HG03571 (cell line): ENCODE measurements around the gene LUC7L3.
"Not testable (repeated sequence)": the region's sequence is repeated elsewhere in the genome, so short reads cannot be mapped to it uniquely, and the experiment has no call there.

Experiments used
- ATAC-seq: cut with Tn5 transposase; IDR thresholded peaks from one replicate; pipeline ENCODE4 v1.9.1; 2021; ENCODE audit not compliant: unreplicated experiment

Gene LUC7L3

DNA sequence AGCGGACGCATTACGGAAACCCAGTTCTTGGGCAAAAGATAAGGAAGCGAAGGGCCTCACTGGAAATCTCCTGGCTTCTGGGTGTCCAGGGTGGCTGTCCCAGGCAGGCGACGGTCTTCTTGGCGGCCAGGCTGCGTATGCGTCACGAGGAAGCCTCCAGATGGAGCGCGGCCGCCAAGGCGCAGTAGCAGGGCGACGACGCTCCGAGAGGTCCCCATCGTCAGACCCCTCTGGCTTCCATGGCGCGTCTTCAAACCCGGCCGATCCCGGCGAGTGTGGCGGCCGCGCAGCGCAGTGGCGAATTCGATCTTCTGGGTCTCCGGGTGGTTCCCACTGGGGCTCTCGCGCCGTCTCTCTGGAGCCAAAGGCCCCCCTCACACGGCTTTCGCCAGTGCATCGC is 61.8 kb downstream of the LUC7L3 start:
- ATAC-seq: no peak

DNA sequence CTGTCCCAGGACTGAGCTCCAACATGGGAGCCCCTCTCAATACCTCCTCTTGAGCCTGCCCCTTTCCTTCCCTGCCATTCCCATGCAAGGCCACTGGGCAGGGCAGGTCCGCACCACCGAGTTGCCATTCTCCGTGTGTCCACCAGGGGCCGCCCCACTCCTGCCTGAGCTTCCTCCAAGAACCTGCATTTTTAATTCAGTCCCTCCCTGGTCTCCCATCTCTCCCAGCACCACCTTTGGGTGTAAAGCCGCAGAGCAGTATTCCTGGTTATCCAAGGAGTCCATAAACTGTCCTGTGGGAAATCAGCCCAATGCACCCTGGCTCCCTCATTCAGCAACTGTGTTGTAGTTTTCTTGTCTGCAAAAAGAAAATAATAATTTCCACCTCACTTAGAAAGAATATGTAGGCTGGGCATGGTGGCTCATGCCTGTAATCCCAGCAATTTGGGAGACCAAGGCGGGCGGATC is 63.8 kb downstream of the LUC7L3 start:
- ATAC-seq: no peak

DNA sequence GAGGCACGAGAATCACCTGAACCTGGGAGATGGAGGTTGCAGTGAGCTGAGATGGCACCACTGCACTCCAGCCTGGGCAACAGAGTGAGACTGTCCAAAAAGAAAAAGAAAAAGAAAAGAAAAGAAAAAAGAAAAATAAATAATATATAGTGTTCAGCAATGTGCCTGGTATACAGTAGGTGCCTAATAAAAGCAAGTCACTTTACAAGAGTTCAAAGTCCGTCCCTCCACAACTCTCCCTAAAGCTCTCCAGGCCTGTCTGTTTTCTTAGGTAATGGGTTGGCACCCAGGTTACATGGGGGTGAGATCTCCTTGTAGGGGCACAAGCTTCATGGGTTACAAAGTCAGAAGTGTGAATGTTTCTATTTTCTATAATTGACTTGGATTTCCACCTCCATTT is 64.5 kb downstream of the LUC7L3 start:
- no peak for ATAC-seq

DNA sequence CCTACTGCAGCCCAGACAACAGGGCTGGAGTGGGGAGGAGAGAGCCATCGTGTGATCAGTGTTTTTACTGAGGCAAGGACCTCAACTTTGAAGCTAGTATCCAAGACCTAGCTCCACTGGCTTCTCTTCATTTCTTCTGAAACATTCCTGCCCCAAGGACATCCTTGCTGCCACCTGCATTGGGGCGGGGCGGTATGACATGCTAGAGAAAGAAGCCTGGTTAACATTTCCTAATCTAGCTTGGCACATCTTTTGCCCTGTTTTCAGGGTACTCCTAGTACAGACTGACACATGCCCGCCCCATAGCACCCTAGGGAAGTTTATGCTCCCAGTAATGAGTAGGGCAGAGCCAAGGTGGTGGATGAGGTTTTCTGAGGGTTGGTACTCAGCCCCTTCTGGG is 65.7 kb downstream of the LUC7L3 start:
- ATAC-seq: no peak

DNA sequence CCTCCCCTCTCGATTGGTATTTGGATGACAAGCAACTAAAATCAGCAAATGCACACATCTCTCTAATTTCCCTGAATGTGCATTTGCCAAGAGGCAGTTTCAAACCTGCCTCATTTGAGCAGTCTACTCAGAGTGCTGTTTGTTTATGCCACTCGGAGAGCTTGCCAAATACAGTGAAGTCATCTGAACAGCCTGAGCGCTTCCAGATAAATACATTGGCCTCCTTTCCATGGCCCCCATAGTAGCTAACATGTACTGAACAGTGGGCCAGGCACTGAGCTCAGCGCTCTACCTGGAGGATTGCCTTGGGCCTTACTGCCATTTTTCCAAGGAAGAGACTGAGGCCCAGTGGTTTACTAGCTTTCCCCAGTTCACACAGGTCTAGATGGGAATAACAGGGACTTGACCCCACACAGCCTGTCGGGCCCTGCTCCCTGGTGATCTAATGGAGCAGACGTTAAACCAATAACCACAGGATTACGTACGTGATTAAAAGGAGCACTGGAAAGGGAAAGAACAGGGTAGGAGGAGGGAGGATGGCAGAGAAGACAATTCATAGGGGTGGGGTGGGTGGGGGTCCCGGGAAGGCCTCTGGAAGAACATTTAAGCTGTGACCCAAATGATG is 66.7 kb downstream of the LUC7L3 start:
- no peak for ATAC-seq

DNA sequence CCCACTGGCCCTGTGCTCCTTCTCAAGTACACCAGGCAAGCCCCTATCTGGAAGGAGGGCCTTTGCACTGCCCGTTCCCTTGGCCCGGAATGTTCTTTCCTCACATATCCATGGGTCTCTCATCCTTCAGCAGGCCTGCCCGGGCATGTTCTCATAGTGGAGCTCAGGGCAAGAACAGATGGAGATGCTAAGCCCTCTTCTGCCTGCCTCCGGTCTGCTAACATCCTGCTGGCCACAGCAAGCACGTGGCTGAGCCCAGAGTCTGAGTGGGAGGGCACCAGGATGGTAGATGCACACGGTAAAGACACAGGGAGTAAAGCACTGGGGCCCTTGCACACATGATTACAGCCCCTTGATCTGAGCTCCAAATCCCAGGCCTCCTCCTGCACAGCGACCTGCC is 67.7 kb downstream of the LUC7L3 start:
- no peak for ATAC-seq

DNA sequence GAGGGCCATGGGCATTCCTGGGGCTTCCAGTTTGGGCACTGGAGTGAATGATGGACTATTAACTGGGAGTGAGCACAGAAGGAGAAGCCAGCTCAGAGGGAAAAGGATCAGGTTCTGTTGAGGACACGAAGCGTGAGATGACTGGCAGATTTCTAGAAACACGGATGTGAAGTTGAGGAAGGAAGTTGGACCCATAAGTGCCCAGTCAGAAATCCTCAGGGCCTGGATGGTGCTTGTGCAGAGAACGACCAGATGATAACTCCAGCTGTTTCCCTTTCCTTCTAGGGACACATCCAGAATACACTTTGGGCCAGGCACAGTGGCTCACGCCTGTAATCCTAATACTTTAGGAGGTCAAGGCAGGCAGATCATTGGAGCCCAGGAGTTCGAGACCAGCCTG is 71.2 kb downstream of the LUC7L3 start:
- no peak for ATAC-seq

DNA sequence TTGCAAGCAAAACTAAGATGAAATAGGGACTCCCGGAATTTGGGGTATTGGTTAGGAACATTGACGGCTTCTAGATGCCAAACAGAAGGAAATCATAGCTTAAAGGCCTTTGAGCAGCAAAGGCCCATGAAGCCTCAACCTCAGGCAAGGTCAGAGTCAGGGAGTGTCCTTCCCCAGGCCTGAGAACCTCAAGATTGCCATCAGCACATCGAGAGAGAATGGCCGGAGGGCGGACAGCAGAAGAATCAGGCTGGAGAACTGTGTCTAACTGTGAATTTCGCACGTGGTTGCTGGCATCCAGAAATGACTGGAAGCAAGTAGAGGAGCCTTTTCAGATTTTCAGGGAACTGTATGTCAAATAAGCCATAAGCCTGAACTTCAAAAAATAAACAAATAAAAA is 72.7 kb downstream of the LUC7L3 start:
- ATAC-seq: no peak

DNA sequence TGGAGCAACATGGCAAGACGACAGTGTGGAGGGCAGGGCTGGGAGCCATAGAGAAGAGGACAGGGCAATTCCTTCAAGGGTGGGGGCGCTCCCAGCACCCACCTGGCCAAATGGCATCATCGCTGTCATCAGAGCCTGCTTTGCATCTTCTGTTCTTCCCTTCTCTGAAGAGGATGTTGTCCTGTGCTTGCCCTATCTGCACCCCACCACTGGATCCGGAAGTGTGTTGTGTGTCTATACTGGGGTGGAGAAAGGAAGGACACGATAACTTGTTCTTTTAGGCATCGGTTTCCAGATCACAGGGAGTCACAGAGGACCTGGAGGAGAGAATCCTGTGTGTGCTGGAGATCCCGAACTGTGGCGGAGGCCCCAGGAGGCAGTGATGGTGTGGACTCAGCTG is 73.6 kb downstream of the LUC7L3 start:
- ATAC-seq: no peak

DNA sequence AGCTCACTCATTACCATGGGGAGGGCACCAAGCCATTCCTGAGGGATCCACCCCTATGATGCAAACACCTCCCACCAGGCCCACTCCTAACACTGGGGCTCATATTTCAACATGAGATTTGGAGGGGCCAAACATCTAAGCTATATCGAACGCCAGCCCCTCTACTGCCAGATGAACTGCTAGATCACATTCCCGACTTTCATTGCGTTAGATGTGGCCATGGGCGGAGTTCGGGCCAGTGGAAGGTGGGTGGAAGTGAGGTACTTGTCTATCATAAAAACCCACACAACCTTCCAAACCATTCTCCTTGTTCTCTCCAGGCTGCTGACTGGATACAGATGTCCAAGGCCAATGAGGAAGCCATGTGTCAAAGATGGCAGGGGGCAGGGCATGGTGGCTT is 75.0 kb downstream of the LUC7L3 start:
- no peak for ATAC-seq

DNA sequence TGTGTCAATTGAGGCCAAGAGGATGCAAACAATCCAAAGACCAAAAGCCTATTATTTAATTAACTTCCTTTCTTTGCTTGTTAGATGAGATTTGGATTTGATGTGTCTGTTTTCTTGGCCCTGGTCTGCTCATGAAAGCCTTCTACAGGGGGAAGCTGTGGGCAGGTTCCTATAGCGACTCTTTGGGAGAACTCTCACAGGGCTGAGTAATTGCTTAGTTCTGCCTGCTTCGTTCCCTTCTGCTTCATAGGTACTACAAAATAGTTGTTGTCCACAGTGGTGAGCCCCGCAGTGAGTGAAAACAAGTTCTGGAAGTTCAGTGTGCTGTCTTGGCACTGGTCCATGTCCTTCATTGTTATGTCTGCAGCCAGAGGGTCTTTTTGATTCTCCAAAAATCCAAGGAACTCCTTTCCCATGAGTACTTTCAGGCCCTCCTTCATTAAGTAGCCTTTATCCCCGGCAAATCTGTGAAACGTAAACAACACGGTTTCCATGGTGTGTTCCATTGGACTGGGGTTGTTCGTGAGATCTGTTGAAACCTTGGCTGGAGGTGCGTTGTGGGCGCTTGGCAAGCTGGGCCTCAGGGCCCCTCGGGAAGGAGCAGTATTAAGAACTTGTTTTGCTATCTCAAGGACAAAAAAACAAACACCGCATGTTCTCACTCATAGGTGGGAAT is 77.9 kb downstream of the LUC7L3 start:
- ATAC-seq: no peak

DNA sequence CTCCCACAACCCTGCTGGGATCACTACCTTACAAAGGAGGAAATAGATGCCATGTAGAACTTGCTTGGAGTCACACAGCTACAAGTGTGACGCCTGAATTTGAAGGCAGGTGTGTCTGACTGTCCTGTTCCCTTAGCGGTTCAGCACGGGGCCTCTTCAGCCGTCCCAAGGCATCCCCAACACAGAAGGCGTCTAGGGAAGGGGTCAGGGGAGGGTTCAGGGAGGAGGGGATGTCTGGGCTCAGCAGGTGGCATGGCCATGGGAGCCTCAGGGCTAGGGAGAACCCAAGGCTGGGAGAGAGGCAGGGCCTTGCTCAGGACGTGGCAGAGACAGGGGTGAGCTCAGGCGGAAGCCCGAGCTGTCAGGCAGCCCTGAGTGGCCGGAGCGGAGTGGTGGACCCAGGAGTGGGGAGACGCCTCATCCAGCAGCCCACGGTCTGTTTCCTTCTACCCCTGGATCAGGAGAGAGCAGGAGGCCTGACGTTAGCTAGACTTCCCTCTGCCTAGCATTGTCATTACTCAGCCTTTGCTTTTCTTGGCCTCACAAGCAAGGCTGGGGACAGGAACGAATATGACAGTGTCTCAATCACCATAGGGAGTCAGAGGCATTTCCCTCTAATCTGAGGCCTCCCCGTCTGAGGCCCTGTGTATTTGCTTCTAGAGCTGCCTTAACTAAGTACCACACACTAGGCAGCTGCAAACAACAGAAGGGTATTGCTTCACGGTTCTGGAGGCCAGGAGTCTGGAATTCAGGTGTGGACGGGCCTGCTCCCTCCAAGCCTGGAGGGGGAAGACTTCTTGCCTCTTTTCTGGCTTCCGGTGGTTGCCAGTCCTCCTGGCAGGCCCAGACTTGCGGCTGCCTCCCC is 79.3 kb downstream of the LUC7L3 start:
- ATAC-seq: no peak

DNA sequence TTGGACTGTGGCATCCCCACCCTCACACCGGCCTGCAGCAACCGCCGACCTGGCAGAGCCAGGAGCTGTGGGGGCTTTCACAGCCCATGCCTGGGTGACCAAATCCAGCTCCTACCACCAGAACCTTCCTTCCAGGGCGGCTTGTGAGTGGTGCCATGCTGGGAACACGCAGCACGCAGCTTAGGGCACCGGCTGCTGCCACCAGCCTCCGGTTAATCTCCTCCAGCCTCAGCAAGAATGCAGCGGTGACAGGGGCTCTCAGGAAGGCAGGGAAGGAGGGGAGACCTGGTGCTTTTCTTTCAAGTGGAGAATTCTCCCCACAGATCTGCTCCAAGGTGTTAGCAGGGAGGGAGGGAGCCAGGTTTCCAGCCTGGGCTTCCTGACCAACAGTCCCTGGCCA is 80.2 kb downstream of the LUC7L3 start:
- no peak for ATAC-seq

DNA sequence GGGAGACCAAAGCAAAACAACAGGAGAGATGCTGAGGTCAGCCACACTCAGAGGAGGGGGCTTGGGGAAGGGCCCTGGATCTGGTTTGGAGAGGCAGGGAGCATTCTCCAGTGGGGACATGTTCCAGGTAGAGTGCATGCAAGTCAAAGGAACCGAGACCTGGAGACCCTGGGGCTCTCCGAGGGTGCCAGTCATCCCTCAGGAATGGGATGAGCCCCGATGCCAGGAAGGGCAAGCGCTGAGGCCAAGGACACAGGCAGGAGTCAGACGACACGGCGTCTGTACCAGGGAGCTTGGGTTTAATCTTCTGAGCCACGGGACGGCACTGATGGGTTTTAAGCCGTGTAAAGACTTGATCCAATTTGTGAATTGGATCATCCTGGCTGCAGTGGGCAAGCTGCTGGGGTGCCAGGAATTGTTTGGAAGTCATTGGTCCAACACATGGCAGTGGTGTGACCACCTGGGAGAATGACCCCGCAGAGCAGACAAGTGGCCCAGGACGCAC is 80.8 kb downstream of the LUC7L3 start:
- no peak for ATAC-seq

DNA sequence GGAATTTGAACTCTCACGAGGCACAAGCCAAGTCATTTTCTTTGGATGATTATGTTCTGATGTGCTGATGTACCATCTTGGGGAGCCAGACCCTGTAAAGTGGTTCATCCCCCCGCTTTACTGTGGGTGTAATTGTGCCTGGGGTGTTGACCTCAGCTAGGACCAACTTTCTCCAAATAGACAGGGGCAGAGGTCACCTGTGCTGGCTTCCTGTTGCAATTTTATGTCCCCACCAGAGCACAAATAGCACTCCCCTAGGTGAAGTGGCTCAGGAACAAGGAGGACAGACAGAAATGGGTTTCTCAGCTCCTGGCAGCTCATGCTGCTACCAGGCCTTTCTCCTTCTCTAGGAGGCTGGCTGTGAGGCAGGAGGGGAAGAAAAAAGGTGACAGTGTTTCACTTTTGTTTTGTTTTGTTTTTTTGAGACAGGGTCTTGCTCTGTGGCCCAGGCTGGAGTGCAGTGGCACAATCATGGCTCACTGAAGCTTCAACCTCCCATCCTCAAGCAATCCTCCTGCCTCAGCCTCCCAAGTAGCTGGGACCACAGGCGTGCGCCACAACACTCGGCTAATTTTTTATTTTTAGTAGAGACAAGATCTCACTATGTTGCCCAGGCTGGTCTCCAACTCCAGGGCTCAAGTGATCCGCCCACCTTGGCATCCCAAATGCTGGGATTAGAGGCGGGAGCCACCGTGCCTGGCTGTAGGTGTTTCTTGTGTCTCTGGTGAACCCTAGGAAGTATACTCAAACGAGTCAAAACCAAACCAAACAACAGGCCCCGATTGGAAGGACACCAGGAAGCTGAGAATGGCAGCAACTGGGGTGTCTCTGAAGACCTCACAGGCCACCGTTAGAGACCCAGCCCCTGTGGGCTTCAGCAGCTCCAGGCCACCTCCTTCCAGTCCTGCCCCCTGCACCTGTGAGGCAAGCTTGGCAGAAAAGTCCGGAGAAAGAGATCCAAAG is 83.5 kb downstream of the LUC7L3 start:
- ATAC-seq: no peak

DNA sequence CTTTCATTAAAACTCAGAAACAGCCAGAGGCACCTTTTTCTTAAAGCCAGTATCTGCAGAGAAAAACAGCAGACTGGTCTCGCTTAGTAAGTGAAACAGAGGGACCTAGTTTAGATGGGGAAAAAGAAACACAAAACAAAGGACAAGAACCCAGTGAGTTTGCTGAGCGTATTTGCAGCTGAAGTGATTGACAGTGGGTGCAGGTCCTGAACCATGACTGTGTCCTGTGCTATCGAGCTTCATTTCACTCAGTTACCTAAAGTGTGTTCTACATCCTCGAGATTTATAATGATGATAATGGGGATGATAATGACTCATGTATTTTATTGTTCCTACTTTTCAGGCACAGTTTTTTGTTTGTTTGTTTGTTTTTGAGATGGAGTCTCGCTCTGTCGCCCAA is 84.3 kb downstream of the LUC7L3 start:
- ATAC-seq: no peak

DNA sequence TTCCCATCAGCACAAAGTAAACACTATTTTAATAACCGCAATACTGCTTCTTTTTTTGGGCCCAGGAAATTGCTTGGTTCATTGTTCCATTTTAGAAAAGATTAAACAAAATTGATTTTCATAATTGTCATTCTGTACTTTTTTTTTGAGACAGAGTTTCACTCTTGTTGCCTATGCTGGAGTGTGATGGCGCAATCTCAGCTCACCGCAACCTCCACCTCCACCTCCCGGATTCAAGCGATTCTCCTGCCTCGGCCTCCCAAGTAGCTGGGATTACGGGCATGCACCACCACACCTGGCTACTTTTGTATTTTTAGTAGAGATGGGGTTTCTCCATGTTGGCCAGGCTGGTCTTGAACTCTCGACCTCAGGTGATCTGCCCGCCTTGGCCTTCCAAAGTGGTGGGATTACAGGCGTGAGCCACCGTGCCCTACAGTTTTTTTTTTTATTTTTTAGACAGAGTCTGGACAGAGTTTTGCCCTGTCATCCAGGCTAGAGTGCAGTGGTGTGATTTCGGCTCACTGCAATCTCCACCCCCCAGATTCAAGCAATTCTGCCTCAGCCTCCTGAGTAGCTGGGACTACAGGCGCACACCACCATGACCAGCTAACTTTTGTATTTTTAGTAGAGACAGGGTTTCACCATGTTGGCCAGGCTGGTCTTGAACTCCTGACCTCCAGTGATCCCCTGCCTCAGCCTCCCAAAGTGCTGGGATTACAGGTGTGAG is 85.5 kb downstream of the LUC7L3 start:
- not testable (repeated sequence) for ATAC-seq

DNA sequence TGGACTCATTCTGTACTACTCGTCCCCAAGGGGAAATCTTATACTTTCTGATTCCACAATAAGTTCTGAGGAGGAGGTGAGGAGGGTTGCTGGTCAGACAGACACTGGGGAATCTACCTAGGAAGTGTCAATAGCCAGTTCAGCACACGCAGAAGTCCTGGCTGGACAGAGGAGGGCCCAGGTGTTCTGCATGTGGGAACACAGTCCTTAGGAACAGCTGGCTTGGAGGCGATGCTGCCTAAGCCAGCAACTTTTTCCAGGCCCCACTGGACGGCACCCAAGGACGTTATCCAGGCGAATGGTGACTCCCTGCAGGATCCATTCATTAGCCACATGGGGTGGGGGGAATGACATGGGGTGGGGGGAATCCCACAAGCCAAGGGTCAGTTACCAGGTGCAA is 86.1 kb downstream of the LUC7L3 start:
- no peak for ATAC-seq
